Tibial nerve (tissue), 4 donors: ENCODE measurements around the gene ZNF775.

ENCODE experiments used
- CTCF ChIP-seq, 5 experiments: fragments of 200-600 bp in 3 of 5; fragments of 450-650 bp in 2 of 5; sonication (generic) in 3 of 5; IDR thresholded peaks; one replicate each; pipeline ENCODE4 v1.5.1; 2016 to 2019; ENCODE audit warnings: antibody characterized with exemption in 5 of 5, mild to moderate bottlenecking in 3 of 5, moderate library complexity in 2 of 5
- EP300 ChIP-seq, 2 donors: sonication (generic); formaldehyde crosslinking; IDR thresholded peaks; one replicate each; pipeline ENCODE4 v1.6.1; 2017; ENCODE audit warnings: antibody characterized with exemption in 2 of 2, mild to moderate bottlenecking in 1 of 2

GRCh38 chr7:150343225-150343624 is 35.9 kb upstream of the ZNF775 start:
- TF ChIP-seq CTCF (IDR thresholded peaks at IDR 0.05): no peak
- TF ChIP-seq EP300 (IDR thresholded peaks at IDR 0.05): no peak
